ENCODE data around the gene SHISA8.
"Not testable (repeated sequence)": the region's sequence is repeated elsewhere in the genome, so short reads cannot be mapped to it uniquely, and the experiment has no call there.

SHISA8 gene

DNA sequence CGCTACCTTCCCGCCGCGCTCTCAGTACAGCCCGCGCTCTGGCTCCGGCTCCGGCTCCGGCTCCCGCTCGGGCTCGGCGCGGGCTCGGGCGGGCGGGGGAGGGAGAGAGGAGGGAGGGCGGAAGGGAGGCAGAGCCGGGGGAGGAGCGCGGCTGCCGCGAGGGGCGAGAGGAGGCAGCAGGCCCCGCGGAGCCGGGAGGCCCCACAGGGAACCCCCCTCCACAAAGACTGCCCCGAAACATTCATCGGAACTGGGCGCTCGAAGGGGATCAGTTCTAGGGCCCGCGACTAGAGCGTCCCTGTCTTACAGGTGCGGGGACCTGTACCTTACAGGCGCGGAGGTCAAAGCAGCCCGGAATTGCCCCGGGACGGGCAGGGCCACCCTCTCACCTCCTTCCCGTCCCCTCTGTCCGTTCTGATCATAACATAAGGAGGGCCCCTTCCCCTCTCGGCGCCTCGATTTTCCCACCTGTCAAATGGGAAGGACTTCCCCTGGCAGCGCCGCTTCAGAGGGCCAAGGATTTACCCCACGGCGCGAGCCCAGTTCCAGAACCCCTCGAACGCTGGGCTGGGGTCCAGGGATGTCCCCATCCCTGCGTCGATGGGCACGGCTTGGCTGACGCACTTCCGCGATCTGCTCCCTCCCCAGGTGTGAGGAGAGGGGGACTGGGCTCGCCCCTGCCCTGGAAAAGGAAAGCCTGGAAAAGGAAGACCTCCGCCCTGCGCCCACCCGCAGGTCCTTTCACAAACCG is at the start of gene SHISA8:
TSS of gene SHISA8 (minus strand) at position 40 of the 751 bp plus-strand sequence. CDS start 407 bp downstream, outside the sequence.
- no peak for DNase-seq (ENCODE audit: low read depth, low spot score)

GRCh38 chr22:41964112-41964491 is 49.2 kb upstream of the SHISA8 start:
- DNase-seq (ENCODE audit: low read depth, low spot score): no peak

DNA sequence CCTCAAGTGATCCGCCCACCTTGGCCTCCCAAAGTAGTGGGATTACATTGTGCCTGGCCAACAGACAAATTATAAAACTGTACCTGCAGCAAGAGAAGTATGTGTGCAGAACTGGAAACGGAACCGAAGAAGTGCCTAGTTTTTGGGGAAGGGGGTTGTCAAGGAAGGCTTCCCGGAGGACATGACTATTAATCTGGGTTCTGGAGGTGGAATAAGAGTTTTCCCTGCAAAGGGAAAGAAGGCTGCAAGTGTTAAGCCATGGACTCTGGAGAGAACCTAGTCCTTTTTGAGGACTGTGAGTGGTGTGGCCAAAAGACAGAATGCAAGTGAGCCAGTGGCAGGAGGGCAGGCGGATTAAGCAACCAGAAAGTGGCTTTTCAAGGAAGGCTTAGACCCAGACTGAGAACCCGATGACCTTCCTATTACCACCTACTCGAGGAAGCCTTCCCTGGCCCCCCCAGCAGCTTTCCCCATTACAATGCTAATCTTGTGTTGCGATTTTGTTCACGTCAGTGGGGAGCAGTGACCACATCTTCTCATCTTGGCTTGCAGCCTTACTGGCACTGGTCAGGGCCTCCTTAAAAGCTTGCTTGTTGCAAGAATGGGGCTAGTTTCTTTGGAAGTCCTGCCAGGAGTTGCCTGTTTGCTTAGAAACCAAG is 48.7 kb upstream of the SHISA8 start:
- no peak for DNase-seq (ENCODE audit: low read depth, low spot score)

GRCh38 chr22:41957941-41958556 is 43.2 kb upstream of the SHISA8 start:
- no peak for DNase-seq (ENCODE audit: low read depth, low spot score)

- no peak for DNase-seq (ENCODE audit: low read depth, low spot score)
These were observed 37.8 kb upstream of the SHISA8 start for GRCh38 chr22:41952713-41953112.

- peak; percentile 64 for DNase-seq (ENCODE audit: low read depth, low spot score)
These were observed 37.1 kb upstream of the SHISA8 start, which contains the start of gene SMIM45 for GRCh38 chr22:41951898-41952474. Gene SMIM45, plus strand, starts transcription at chr22:41952150.

- no peak for DNase-seq (ENCODE audit: low read depth, low spot score)
These were observed 34.6 kb upstream of the SHISA8 start for GRCh38 chr22:41949297-41949965.

DNA sequence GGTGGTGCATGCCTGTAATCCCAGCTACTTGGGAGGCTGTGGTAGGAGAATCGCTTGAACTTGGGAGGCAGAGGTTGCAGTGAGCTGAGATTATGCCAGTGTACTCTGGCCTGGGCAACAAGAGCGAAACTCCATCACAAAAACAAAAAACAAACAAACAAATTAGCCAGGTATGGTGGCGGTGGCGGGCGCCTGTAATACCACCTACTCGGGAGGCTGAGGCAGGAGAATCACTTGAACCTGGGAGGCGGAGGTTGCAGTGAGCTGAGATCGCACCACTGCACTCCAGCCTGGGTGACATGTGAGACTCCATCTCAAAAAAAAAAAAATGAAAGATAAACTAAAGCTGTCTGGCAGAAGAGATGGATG is 34.0 kb upstream of the SHISA8 start:
- not testable (repeated sequence) for DNase-seq (ENCODE audit: low read depth, low spot score)

- no peak for DNase-seq (ENCODE audit: low read depth, low spot score)
These were observed 33.3 kb upstream of the SHISA8 start for GRCh38 chr22:41948142-41948541.

DNA sequence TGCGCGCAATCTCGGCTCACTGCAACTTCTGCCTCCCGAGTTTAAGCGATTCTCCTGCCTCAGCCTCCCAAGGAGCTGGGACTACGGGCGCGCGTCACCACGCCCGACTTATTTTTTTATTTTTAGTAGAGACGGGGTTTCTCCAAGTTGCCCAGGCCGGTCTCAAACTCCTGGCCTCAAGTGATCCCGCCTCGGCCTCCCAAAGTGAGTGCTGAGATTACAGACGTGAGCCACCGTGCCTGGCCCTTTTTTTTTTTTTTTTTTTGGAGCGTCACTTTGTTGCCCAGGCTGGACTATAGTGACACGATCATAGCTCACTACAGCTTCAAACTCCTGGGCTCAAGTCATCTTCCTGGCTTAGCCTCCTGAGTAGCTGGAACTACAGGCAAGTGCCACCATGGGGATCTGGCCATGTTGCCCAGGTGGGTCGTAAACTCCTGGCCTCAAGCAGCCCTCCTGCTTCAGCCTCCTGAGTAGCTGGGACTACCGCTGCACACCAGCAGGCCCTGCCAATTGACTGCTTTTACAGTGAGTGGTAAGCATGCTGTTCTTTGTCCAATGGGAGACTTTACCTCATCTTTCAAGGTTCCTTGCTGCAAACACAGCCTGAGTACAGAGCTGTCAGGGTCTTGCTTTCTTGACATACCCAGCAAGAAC is 32.7 kb upstream of the SHISA8 start:
- no peak for DNase-seq (ENCODE audit: low read depth, low spot score)

GRCh38 chr22:41946629-41947423 is 32.0 kb upstream of the SHISA8 start, which contains the start of gene CENPM:
Gene CENPM, minus strand, starts transcription at chr22:41947152. Its CDS starts 76 bp downstream, at chr22:41947076.
- peak; percentile 99 for DNase-seq (ENCODE audit: low read depth, low spot score)

DNA sequence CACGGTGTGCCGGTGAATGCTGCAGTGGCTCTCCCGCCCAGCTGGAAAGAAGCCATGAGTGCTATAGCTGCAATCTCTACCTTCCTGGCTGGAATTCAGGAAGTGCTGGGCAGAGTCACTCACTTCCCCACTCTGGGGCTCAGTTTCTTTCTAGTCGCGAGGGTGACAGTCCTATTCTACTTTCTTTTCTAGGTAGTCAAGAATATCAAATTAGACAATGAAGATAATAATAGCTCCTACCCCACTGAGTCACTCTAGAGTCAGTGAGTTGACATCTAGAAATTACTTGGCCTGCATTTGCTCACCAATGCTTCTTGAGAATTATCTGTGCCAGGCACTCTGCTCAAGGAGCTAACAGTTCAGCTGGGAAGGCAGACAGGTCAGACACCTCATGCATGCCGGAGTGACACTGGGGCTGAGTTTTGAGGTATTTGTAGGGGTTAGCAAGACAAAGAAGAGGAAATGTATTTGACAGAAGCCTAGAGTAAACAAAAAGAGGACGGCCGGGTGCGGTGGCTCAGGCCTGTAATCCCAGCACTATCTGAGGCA is 28.9 kb upstream of the SHISA8 start:
- DNase-seq (ENCODE audit: low read depth, low spot score): no peak

DNA sequence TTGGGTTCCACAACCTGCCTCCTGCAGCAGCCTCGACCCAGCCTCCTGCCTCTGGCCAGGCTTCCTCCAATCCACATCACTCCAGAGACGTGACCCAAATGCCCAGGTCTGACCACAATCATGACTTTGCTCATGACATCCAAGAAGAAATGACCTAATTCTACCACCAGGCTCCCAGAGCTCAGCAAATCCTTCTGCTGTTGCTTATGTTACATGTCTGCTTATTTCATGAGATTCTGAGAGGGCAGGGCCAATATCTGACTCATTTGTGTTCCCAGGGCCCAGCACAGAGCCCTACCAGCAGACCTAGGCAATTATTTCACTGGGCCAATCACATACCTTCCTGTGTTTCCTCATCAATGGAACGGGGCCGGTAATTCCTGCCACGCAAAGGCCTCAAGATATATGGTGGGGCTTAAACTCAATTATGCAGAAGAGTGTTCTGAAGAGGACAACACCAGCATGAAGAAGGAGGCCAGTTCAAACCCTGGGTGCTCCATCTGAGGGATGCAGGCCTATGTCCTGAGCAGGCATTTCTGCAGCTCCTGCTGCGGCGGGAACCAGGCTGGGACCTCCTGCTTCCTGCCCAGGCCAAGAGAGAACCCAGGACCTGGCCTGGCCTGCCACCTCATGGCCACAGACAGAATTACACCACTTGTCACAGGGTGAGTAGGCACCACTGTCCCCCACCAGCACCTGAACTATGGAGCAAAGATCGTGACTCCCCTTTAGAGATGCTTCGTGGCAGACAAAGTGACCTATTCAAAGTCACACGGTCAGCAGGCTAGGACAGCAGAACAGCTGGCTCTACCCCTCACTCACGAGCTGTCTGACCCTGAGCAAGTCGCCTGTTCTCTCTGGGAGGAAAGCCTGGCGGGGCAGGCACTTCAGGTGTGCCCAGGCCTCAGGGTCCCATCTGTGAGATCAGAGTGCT is 26.2 kb upstream of the SHISA8 start:
- peak; percentile 90 for DNase-seq (ENCODE audit: low read depth, low spot score)

DNA sequence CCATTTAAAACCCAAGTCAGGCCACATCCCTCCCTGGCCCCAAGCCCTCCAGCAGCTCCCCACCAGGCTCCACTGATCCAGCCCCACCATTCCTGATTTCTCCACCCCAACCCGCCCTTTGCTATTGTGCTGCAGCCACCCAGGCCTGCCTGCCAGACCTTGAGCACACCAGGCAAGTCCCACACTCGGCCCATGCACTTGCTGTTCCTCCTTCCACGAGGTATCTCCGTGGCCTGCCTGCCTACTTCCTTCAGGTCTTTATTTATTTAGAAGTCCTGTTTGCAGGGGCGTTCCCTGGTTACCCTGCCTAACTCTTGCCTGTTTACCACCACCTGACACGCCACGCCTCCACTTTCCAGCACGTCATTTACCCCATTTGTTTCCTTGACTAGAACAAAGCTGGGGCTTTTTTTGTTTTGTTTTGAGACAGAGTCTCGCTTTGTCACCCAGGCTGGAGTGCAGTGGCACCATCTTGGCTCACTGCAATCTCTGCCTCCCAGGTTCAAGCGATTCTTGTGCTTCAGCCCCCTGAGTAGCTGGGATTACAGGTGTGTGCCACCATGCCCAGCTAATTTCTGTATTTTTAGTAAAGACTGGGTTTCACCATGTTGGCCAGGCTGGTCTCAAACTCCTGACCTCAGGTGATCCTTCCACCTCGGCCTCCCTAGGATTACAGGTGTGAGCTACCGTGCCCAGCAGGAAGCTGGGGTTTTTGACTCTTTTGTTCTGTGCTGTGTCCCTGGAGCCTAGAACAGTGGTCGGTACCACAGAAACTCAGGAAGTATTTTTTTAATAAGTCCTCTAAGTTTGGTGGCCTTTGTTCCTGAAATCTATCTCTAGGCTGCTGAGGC is 25.3 kb upstream of the SHISA8 start:
- peak; percentile 49 for DNase-seq (ENCODE audit: low read depth, low spot score)

GRCh38 chr22:41936894-41937169 is 22.0 kb upstream of the SHISA8 start:
- DNase-seq (ENCODE audit: low read depth, low spot score): no peak

- DNase-seq (ENCODE audit: low read depth, low spot score): no peak
These were observed 20.6 kb upstream of the SHISA8 start for GRCh38 chr22:41935509-41935908.

DNA sequence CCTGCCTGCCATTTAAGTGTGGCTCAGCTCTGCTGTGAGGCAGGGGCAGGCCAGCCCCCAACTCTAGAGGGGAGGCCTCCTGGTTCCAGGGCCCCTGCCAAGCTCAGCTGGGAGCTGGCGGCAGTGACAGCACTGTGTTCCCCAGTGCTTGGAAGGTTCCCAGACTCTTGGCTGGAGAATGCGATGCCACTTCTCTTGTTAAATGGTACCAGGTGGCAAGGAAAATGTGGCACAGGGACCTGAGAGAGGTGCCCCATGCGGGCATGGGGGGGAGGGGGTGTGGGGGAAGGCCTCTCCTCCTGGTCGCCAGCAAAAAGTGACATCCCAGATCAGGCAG is 20.1 kb upstream of the SHISA8 start:
- no peak for DNase-seq (ENCODE audit: low read depth, low spot score)

DNA sequence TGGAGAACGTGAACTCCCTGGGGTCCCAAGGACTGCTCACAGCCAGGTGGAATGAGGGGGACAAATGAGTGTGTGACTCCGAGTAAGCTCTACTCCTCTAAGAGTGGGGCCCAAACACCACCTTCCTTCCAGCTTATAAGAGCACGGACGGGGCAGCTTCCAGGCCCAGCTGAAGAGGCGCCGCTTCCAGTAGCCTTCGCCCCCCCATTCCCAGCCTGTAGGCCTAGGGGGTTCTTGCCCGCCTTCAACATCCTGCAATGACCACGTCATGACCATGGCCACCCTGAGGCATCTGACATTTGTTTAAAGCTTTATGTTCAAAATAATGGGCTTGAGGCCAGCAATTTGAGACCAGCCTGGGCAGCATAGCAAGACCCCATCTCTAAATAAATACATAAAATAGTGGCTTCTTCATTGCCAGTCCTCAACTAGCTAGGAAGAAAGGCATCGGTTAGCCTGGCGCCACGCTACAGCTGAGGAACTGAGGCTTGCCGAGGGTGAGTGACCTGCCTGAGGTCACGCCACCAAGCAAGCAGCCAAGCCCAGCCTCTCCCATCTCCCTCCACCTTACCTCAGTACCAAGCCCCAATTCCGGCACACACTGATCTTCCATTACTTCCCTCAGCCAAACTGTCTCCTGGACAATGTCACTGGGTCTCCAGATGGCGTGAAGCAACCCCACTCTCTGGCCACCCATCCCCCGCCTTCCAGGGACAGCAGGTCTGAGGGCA is 19.6 kb upstream of the SHISA8 start:
- no peak for DNase-seq (ENCODE audit: low read depth, low spot score)

Measured in ELF-1 (cell line).